GM18951 (cell line): ENCODE data around the gene RNASE13.

Experiments
- POLR2A ChIP-seq: IDR thresholded peaks from 4 replicates; pipeline ENCODE4 v1.6.1; 2011; ENCODE audit warnings: mild to moderate bottlenecking; ENCODE audit not compliant: insufficient read length, insufficient read depth; ENCODE audit errors: extremely low read depth
- in situ Hi-C: fragments of 300-500 bp; cut with MboI; formaldehyde crosslinking; loops from one replicate; pipeline ENCODE4 v1.12.0; 2022; ENCODE audit warnings: low sequenced_read_pairs, mixed read lengths, inconsistent platforms; ENCODE audit not compliant: unreplicated experiment

Gene RNASE13

GRCh38 chr14:21026274-21026987, 8.2 kb downstream of the RNASE13 start:
- in situ Hi-C loops: no loop called here
- TF ChIP-seq POLR2A: no peak

GRCh38 chr14:21025371-21026273, 9.0 kb downstream of the RNASE13 start:
- in situ Hi-C loops: no loop called here
- TF ChIP-seq POLR2A: no peak

- no peak for TF ChIP-seq POLR2A
- in situ Hi-C loops: no loop called here
These were observed 9.8 kb downstream of the RNASE13 start, which contains the start of gene NDRG2 for GRCh38 chr14:21024585-21025370. NDRG2 (minus strand) TSS chr14:21025061; CDS start chr14:21023315, 1,746 bp downstream.

GRCh38 chr14:21023817-21024584, 10.6 kb downstream of the RNASE13 start:
- in situ Hi-C loops: no loop called here
- TF ChIP-seq POLR2A: no peak

GRCh38 chr14:21023174-21023573, 11.4 kb downstream of the RNASE13 start:
- in situ Hi-C loops: no loop called here
- no peak for TF ChIP-seq POLR2A

- TF ChIP-seq POLR2A: no peak
- in situ Hi-C loops: no loop called here
These were observed 11.9 kb downstream of the RNASE13 start for GRCh38 chr14:21022686-21023085.

GRCh38 chr14:21020977-21021545, 13.5 kb downstream of the RNASE13 start:
- in situ Hi-C loops: no loop called here

GRCh38 chr14:21019366-21019765, 15.2 kb downstream of the RNASE13 start:
- in situ Hi-C loops: no loop called here
- no peak for TF ChIP-seq POLR2A

More at GRCh38 chr14:21020977-21021545, 13.5 kb downstream of the RNASE13 start:
- no peak for TF ChIP-seq POLR2A

- in situ Hi-C loops: no loop called here
- TF ChIP-seq POLR2A: no peak
These were observed 15.8 kb downstream of the RNASE13 start for GRCh38 chr14:21018781-21019180.

- in situ Hi-C loops: no loop called here
- no peak for TF ChIP-seq POLR2A
These were observed 16.3 kb downstream of the RNASE13 start for GRCh38 chr14:21018286-21018685.

- in situ Hi-C loops: no loop called here
- TF ChIP-seq POLR2A: no peak
These were observed 16.9 kb downstream of the RNASE13 start for GRCh38 chr14:21017528-21018245.
